Activated CD4-positive, alpha-beta T cell treated with anti-CD3 and anti-CD28 coated beads, Interleukin-2, amount 50 U/mL, for 1 hour (primary cell): ENCODE results near the gene TMEM259.

Source experiments
- DNase-seq: peaks from one replicate; pipeline ENCODE4 v3.0.0-alpha.2; 2020

Gene TMEM259

DNA sequence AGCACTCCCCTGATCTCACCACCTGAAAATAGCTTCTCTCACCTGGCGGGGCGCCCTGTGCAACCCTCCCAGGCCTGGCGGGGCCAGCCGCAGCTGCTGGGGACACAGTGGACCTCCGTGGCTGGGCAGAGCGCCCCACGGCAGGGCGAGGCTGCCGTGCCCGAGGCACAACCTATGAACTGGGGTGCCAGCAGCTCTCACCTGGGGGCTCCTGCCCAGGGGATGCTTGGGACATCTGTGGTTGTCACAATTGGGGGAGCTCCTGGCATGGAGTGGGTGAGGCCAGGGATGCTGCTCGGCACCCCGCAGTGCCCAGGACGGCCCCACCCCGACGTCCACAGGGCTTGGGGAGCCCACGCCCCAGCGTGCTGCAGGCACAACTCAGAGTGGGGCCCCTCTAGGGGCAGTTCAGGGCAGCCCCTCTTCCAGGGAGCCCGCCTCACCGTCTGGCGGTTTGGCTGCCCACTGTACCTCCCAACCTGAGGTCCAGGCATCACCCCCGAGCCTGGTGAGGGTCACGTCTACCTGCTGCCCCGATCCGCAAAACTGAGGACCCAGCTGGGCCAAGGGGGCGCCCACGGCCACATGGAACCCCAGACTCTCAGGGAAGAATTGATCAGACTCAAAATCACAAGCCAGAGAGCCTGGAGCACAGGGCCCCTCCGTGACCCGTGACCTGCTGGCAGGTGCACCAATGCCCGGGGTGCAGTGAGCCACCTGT, 5.7 kb downstream of the TMEM259 start:
- no peak for DNase-seq

GRCh38 chr19:1014161-1015060, 6.5 kb downstream of the TMEM259 start:
- DNase-seq: no peak

DNA sequence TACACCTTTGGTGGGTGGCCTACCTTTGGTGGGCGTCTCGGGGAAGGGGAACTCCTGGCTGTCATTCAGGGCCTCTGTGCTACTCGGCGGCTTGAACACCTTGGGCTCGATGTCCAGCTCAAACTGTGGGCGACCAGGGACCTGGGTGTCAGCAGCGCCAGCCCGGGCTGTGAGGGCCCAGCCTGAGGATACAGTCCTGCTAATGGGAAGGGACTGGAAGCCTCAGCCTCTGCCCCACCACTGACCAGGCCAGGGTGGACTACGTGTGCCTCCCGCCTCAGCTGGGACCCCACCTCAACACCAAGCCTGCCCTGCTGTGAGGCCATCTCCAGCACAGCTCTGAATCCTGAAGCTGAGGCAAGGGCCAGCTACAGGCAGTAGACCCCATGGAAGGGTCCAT, 7.7 kb downstream of the TMEM259 start:
- no peak for DNase-seq

DNA sequence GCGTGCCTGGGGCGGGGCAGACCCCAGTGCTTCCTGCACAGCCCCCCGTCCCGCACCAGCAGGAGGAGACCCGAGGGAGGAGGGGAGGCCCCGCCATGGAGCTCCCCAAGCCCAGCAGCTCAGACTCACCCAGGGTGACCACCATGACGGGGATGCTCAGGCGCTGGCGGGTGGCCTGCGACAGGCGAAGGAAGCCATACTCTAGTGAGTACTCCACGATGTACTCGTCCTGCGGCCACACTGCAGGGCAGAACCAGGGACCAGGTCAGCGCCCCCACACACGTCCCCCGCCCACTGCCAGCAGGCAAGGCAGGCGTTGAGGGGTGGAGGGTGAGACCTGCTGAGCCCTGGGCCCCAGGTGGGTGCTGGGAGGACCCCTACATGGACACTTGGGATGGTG, 8.6 kb downstream of the TMEM259 start:
- no peak for DNase-seq

GRCh38 chr19:1011831-1012333, 9.0 kb downstream of the TMEM259 start:
- DNase-seq: no peak

- DNase-seq: no peak
Measured at GRCh38 chr19:1010586-1011510, 10.1 kb downstream of the TMEM259 start.

- DNase-seq: no peak
Measured at GRCh38 chr19:1009981-1010538, 10.9 kb downstream of the TMEM259 start.

DNA sequence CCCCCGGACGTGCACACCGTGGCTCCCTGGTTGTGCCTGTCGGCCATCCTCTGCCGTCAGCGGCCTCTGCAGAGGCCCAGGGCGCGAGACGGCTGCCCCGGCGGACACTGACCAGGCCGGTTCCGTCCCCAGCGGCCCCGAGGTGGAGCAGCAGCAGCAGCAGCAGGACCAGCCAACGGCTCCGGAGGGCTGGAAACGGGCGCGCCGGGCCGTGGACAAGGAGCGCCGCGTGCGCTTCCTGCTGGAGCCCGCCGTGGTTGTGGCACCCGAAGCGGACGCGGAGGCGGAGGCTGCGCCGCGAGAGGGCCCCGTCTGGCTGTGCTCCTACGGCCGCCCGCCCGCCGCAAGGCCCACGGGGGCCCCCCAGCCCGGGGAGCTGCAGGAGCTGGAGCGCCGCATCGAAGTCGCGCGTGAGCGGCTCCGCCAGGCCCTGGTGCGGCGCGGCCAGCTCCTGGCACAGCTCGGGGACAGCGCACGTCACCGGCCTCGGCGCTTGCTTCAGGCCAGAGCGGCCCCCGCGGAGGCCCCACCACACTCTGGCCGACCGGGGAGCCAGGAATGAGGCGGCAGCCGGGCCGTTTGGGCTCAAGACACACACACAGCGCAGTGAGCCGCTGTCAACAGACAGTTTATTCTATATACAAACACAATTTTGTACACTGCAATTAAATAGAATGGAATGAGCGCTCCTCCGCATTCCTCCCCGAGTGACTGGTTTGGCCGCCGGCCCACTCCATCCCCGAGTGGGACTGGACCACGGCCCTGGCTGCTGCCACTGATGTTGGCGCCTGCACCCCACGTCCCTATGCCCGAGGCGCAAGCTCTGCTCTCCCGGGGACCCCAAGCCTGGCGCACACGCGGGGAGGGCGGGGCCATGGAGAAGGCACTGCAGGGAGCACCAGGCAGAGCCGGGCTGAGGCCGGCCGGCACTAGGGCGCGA, 11.6 kb downstream of the TMEM259 start:
- no peak for DNase-seq

DNA sequence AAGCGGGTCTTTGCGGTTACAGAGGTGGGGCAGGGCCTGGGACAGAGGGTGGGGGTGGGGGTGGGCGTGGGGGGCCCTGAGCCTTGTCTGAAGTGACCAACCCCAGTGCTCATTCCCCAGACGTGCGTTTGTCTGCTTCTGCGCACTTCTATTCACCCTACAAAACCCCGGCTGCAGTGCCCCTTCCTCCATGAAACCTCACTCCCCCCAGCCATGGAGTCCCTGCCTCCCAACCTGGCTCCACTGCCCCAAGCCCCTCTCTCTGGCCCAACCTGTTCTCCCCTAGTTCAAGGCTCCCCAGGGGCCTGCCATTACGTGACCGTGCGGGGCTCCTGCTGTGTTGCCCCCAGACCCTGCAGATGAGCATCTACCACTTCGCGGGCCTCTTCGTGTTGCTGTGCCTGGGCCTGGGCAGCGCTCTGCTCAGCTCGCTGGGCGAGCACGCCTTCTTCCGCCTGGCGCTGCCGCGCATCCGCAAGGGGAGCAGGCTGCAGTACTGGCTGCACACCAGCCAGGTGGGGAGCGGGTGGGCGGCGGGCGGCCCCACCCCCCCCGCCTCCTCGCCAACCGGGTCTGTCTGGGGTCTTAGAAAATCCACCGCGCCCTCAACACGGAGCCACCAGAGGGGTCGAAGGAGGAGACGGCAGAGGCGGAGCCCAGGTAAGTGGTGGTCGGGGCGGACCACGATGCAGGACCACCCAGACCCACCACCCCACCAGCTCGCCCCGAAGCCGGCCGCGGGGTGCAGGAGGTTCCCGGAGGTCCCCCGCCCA, 12.5 kb downstream of the TMEM259 start:
- DNase-seq: no peak

DNA sequence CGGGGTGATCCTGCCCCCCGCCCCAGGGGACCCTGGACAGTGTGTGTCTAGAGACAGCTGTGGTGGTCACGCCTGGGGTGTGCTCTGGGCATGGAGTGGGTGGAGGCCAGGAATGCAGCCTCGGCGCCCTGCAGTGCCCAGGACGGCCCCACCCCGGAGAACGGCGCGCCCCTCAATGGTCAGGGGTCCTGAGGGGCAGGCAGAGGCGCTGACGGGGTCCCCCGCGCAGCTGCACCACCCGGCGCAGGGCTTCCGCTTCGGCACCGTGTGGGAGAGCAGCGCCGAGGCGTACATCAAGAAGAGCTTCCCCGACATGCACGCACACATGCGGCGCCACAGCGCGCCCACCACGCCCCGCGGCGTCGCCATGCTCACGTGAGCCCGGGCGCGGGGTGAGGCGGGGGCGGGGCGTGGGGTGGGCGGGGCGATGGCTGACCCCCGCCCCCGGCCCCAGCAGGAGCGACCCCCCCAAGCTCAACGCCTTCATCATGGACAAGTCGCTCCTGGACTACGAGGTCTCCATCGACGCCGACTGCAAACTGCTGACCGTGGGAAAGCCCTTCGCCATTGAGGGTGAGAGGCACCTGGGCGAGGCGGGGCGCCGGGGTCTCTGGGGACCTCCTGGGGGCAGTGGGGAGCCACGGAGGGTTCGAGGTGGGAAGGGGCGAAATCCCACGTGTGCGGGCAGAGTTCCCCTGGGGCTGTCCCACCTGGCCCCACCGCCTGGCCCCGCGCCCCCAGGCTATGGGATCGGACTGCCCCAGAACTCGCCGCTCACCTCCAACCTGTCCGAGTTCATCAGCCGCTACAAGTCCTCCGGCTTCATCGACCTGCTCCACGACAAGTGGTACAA, 13.3 kb downstream of the TMEM259 start:
- no peak for DNase-seq

- no peak for DNase-seq
Measured at GRCh38 chr19:1006711-1007398, 14.1 kb downstream of the TMEM259 start.

- no peak for DNase-seq
Measured at GRCh38 chr19:1004803-1005664, 15.9 kb downstream of the TMEM259 start.

DNA sequence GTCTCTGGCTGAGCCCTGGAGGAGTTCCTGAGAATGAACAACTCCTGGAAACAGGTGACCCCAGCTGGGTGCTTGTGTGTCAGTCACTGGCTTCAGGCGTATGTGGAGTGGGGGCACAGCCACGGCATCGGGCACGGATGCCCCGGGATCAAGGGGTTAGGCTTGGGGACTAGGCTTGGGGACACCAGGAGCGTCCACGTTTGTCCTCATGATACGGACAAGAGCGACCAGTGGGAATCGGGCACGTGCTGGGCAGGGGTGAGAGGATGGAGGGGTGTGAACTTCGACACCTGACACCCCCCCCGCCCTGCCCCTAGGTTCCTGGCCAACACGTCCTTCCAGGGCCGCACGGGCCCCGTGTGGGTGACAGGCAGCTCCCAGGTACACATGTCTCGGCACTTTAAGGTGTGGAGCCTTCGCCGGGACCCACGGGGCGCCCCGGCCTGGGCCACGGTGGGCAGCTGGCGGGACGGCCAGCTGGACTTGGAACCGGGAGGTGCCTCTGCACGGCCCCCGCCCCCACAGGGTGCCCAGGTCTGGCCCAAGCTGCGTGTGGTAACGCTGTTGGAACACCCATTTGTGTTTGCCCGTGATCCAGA, 16.6 kb downstream of the TMEM259 start:
- no peak for DNase-seq

DNA sequence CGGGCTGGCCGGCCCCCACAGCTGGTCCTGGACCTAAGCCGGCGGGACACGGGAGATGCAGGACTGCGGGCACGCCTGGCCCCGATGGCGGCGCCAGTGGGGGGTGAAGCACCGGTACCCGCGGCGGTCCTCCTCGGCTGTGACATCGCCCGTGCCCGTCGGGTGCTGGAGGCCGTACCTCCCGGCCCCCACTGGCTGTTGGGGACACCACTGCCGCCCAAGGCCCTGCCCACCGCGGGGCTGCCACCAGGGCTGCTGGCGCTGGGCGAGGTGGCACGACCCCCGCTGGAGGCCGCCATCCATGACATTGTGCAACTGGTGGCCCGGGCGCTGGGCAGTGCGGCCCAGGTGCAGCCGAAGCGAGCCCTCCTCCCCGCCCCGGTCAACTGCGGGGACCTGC, 17.6 kb downstream of the TMEM259 start:
- DNase-seq: no peak

DNA sequence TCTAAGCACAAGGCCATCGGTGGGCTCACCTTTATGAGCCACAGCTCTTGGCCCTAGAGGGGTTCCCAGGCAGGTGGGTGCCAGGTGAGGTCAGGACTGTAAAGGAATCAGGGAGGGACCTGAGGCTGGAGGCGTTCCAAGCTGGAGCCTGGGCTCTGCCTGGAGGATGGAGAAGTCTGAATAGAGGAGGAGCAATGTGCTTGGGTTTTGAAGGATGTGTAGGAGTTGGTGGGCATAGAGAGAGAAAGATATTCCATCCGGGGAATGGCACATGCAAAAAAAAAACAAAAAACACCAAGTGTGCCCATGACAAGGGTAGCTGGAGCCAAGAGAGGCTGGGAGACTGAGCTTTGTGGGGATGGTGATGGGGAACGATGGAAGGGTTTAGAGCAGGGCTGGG, 18.3 kb downstream of the TMEM259 start:
- no peak for DNase-seq

DNA sequence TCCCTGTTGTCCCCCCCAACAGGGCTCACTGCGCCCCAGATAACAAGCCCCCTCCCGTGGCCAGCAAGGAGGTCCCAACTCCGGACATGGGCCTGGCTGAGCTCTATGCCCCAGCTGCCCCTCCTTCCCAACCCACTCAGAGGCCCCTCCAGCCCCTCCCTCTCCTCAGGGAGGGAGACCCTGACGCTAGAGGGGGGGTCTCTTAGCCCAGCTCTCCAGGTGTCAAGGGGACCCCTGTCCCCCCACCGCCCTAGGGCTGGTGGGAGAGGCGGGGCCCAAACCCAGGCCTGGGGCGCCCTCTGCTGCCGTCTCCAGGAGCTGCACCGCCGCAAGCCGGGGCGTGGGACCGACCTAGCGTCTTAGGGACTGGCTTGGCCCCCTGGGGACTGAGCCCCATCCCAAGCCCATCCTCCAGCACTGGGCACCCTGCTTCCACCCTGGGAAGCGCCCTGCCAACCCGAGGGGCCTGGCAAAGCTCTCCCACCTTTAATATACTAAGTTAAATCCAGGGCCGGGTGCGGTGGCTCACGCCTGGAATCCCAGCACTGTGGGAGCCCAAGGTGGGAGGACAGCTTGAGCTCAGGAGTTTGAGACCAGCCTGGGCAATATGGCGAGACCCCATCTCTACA, 19.3 kb downstream of the TMEM259 start:
- DNase-seq: peak; percentile 73
